ENCODE results near the gene BSND. TPM values are rescaled to one million over a fixed set of nuclear protein-coding genes. Genes with fewer than 3 reads are reported as not detected.

BSND gene
- total RNA-seq, 4 donors from 2014 or later, result not detected

DNA sequence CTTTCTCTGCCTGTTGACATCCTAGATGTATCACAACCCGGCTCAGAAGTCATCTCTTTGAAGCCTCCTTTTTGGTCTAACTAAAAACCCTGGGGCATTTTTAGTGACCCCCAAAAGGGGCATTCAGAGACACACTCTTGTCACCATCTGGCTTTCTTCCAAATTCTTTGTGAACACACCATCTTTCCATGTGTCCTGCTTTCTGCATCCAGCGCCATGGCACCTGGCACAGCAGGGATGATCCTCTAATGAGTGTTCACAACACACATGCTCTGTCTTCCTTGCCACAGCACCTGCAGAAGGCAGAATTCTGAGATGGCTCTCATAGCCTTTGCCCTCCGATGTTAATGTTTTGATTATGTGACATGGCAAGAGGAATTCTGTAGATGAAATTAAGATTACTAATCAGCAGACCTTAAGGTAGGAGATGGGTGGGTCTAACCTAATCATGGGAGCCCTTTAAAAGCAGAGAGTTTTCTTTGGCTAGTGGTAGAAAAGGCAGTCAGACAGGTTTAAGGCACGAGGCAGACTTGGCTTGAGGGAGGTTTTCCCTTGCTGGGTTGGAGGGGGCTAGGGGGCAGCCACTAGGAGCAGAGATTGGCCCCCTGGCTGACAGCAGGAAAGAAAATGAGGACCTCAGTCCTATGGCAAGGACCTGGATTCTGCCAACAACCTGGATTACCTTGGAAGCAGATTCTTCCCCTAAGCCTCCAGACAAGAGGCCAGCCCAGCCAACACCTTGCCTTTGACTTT is 23.2 kb upstream of the BSND start:
- DNase-seq (ENCODE audit: low spot score) (no peak), ATAC-seq (ENCODE audit: low FRiP score) (no peak)
- TF ChIP-seq CTCF (IDR thresholded peaks at IDR 0.05), result no peak

DNA sequence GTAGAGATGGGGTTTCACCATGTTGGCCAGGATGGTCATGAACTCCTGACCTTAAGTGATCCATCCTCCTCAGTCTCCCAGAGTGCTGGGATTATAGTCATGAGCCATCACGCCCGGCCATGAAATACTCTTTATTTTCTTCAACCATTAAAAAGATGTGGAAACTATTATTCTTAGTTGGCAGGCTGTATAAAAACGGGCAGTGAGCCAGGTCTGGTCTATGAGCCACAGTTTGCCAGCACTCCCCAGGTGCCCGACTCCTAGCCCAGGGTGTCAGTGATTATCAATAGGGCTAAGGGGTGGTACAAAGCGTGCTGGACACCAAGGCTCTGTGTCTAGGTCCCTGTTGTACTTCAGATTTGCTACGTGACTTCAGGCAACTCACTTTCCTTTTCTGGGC is 22.0 kb upstream of the BSND start:
- ATAC-seq (ENCODE audit: low FRiP score), result no peak
- DNase-seq (ENCODE audit: low spot score), result no peak
- TF ChIP-seq CTCF (IDR thresholded peaks at IDR 0.05), result no peak

DNA sequence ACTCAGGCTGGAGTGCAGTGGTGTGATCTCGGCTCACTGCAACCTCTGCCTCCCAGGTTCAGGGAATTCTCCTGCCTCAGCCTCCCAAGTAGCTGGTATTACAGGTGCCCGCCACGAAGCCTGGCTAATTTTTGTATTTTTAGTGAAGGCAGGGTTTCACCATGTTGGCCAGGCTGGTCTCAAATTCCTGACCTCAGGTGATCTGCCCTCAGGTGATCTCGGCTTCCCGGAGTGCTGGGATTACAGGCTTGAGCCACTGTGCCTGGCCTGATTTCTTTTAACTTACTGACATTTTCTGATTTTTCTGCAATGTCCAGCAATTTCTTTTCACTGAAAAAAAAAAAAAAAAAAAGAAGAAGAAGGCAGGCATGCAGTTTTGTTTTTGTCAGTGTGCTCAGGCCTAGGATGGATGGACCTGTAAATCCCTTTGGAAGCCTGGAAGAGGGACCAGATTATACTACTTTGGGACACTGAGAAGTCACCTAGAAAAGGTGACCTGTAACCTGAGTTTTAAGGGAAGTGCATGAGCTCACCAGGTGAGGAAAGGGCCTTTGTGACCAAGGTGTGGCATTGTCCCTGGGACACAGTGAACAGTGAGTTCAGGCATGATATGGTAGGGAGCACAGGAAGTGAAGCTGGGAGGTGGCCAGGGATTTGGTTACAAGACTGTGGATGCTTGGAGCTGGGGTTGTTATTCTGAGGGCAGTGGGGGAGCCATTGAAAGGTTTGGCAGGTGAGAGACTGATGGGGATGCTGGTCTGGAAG is 21.0 kb upstream of the BSND start:
- no peak for TF ChIP-seq CTCF (IDR thresholded peaks at IDR 0.05)
- DNase-seq (ENCODE audit: low spot score) (no peak), ATAC-seq (ENCODE audit: low FRiP score) (no peak)

- no peak for DNase-seq (ENCODE audit: low spot score)
- ATAC-seq (ENCODE audit: low FRiP score), result no peak
- no peak for TF ChIP-seq CTCF (IDR thresholded peaks at IDR 0.05)
Measured at GRCh38 chr1:54978528-54979326, 20.0 kb upstream of the BSND start.

DNA sequence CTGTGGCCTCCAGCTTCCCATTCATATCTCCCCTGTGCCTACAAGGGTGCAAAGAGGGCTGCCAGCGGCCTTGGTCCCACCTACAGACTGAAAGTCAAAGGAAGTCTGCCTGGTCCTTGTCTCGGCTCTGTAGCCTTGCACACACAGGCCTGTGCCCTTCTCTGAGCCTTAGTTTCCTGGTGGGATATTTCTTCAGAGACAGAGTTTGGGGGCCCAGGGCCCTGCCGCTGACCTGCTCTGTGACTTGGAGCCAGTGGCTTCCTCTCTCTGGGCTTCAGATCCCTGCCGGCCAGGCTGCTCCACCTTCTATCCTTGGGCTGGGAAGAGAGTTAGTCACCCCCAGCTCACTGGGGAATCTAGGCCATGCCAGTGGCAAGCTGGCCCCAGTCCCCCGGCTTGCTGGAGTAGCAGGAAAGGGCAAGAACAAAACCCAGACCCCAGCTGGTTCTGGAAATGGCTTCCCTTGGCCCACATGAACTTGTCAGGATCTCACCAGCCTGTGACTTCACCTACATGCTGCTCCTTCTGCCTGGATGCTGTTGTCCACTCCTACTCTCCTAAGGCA is 19.3 kb upstream of the BSND start:
- ATAC-seq (ENCODE audit: low FRiP score) (no peak), DNase-seq (ENCODE audit: low spot score) (no peak)
- TF ChIP-seq CTCF (IDR thresholded peaks at IDR 0.05), result no peak

- DNase-seq (ENCODE audit: low spot score) (no peak), ATAC-seq (ENCODE audit: low FRiP score) (no peak)
- TF ChIP-seq CTCF (IDR thresholded peaks at IDR 0.05), result no peak
Measured at GRCh38 chr1:54980046-54980527, 18.6 kb upstream of the BSND start.
